ENCODE data around the gene ANKRD63.

The ANKRD63 gene

GRCh38 chr15:40313531-40314398, 30.9 kb upstream of the ANKRD63 start:
- peak; percentile 64 to 72 for DNase-seq

- no peak for DNase-seq
Observed at GRCh38 chr15:40312370-40313158, 29.7 kb upstream of the ANKRD63 start.

- DNase-seq = no peak
Observed at GRCh38 chr15:40310993-40311392, 28.1 kb upstream of the ANKRD63 start.

GRCh38 chr15:40310001-40310959, 27.4 kb upstream of the ANKRD63 start:
- peak; percentile 60 to 78 for DNase-seq

GRCh38 chr15:40309344-40309862, 26.5 kb upstream of the ANKRD63 start:
- DNase-seq = no peak

GRCh38 chr15:40307421-40308211, 24.8 kb upstream of the ANKRD63 start, which contains the start of gene PLCB2:
PLCB2 (minus strand) TSS chr15:40307935; CDS start chr15:40307672, 263 bp downstream.
- peak; percentile 77 to 90 for DNase-seq

GRCh38 chr15:40306908-40307307, 24.0 kb upstream of the ANKRD63 start:
- peak in 1 of 2 donors; percentile 44 for DNase-seq

- DNase-seq = peak; percentile 55 to 65
Observed at GRCh38 chr15:40306371-40306770, 23.5 kb upstream of the ANKRD63 start.

GRCh38 chr15:40305281-40305680, 22.4 kb upstream of the ANKRD63 start:
- no peak for DNase-seq

- no peak for DNase-seq
Observed at GRCh38 chr15:40303576-40303975, 20.7 kb upstream of the ANKRD63 start.

GRCh38 chr15:40302981-40303380, 20.1 kb upstream of the ANKRD63 start:
- no peak for DNase-seq

GRCh38 chr15:40302288-40302886, 19.5 kb upstream of the ANKRD63 start:
- no peak for DNase-seq

GRCh38 chr15:40301467-40302179, 18.8 kb upstream of the ANKRD63 start:
- peak in 1 of 2 donors; percentile 33 for DNase-seq

- DNase-seq = no peak
Observed at GRCh38 chr15:40300771-40301170, 17.9 kb upstream of the ANKRD63 start.

GRCh38 chr15:40300367-40300766, 17.5 kb upstream of the ANKRD63 start:
- DNase-seq = no peak

- no peak for DNase-seq
Observed at GRCh38 chr15:40298216-40298935, 15.5 kb upstream of the ANKRD63 start.

- DNase-seq = no peak
Observed at GRCh38 chr15:40297356-40297755, 14.5 kb upstream of the ANKRD63 start.

- no peak for DNase-seq
Observed at GRCh38 chr15:40296561-40297230, 13.8 kb upstream of the ANKRD63 start.

All from inflammatory macrophage (primary cell).